SH-SY5Y (cell line): ENCODE measurements around the gene GSK3B.

Experiments
- GATA2 ChIP-seq: IDR thresholded peaks from 2 replicates; pipeline ENCODE4 v1.6.1; 2011; ENCODE audit warnings: mild to moderate bottlenecking, low read depth, low read length
- GATA3 ChIP-seq: IDR thresholded peaks from 2 replicates; pipeline ENCODE4 v1.6.1; 2011; ENCODE audit warnings: low read depth, mild to moderate bottlenecking, low read length, moderate library complexity

- TF ChIP-seq GATA2 (no peak), GATA3 (no peak)
Observed at GRCh38 chr3:119977353-119977752, 116.9 kb downstream of the GSK3B start.
